ENCODE results near the gene TPPP2. TPM values are rescaled to one million over a fixed set of nuclear protein-coding genes. Genes with fewer than 3 reads are reported as not detected.
A peak's percentile ranks its signal among the peaks of the same experiment; 100 is the strongest.

TPPP2 gene
- total RNA-seq, 2 donors from 2014 or later = 0.94 TPM; not detected in 1

- no peak overlapping the region for H3K4me3 ChIP-seq
- no peak overlapping the region for H3K27ac ChIP-seq
- TF ChIP-seq CTCF (IDR thresholded peaks at IDR 0.05) = no peak
- H3K4me1 ChIP-seq = no peaks in the 10 kb centered on the region
- H3K9ac ChIP-seq (ENCODE audit: low read depth in 2 of 2, low read length in 2 of 2) = peak overlapping the region in 1 of 2 donors; percentile 94
- intact Hi-C loops (cut with DNase I) = no loop called here
- H3K9me3 ChIP-seq = no peaks in the 10 kb centered on the region
- H3K27me3 ChIP-seq = no peaks in the 10 kb centered on the region
- no peak for DNase-seq
- no peaks in the 10 kb centered on the region for H3K36me3 ChIP-seq
Observed at GRCh38 chr14:21023174-21023573, 6.8 kb upstream of the TPPP2 start.

DNA sequence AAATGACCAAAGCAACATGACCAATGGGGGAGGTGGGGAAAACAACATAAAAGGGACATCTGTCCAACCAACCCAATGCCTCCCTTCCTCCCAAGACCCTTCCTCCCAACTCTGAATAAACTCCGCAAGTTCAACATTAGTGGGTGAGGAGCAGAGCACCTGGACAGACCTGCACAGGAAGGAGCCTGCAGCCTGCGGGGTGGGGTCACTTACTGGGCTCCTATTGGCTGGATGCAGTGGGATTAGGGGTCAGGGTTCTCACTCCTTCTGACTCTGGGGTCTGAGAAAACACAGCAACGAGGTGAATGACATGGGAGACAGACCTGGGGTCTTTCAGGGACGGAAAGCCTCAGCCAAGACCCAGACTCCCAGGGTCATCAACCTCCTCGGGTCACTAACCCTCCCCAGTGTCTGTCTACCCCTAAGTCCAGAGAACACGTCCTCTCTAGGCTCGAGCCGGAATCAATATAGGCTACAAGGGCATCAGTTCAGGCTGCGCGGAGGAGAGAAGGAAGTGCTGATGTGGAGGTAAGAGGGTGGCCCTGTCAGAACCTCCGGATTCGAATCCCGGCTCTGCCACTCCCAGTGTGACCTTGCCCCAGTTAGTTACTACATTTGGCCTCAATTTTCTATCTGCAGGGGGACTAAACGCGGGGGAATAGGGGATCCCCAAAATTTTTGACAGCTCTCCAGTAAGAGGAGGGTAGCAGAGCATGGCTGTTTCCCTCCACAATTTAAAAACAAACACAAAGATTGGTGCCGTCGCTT lies 6.0 kb upstream of the TPPP2 start:
- Histone ChIP-seq H3K9me3 (no peaks in the 10 kb centered on the region), H3K9ac (ENCODE audit: low read depth in 2 of 2, low read length in 2 of 2) (peak overlapping the region; percentile 83 to 94), H3K4me1 (no peaks in the 10 kb centered on the region), H3K4me3 (peak overlapping the region; percentile 86), H3K27ac (peak overlapping the region; percentile 73), H3K27me3 (no peaks in the 10 kb centered on the region), H3K36me3 (no peaks in the 10 kb centered on the region)
- no peak for TF ChIP-seq CTCF (IDR thresholded peaks at IDR 0.05)
- DNase-seq = peak; percentile 57
- intact Hi-C loops (cut with DNase I) = no loop called here

GRCh38 chr14:21024585-21025370 lies 5.2 kb upstream of the TPPP2 start, which contains the start of gene NDRG2:
NDRG2 (minus strand) TSS chr14:21025061; CDS start chr14:21023315, 1,746 bp downstream.
- TF ChIP-seq CTCF (IDR thresholded peaks at IDR 0.05) = no peak
- Histone ChIP-seq H3K4me1 (no peaks in the 10 kb centered on the region), H3K36me3 (no peaks in the 10 kb centered on the region), H3K27me3 (no peaks in the 10 kb centered on the region), H3K4me3 (peak within 1 kb of the TSS; percentile 86), H3K27ac (peak within 1 kb of the TSS; percentile 73), H3K9ac (ENCODE audit: low read depth in 2 of 2, low read length in 2 of 2) (peak within 1 kb of the TSS; percentile 83 to 94), H3K9me3 (no peaks in the 10 kb centered on the region)
- DNase-seq = peak; percentile 91
- intact Hi-C loops (cut with DNase I) = no loop called here

- DNase-seq = peak; percentile 60
- peak overlapping the region; percentile 73 for H3K27ac ChIP-seq
- no peaks in the 10 kb centered on the region for H3K9me3 ChIP-seq
- no peaks in the 10 kb centered on the region for H3K27me3 ChIP-seq
- no peak for TF ChIP-seq CTCF (IDR thresholded peaks at IDR 0.05)
- intact Hi-C loops (cut with DNase I) = no loop called here
- peak overlapping the region; percentile 86 for H3K4me3 ChIP-seq
- no peaks in the 10 kb centered on the region for H3K36me3 ChIP-seq
- H3K4me1 ChIP-seq = no peaks in the 10 kb centered on the region
- peak overlapping the region; percentile 74 to 83 for H3K9ac ChIP-seq (ENCODE audit: low read depth in 2 of 2, low read length in 2 of 2)
Observed at GRCh38 chr14:21025371-21026273, 4.4 kb upstream of the TPPP2 start.
